GM23248 (cell line): ENCODE results near the gene GAS2. TPM values are rescaled to one million over a fixed set of nuclear protein-coding genes. Genes with fewer than 3 reads are reported as not detected.

Experiments
- DNase-seq: peaks from one replicate; pipeline ENCODE4 v3.0.0-alpha.2; 2015
- H2AFZ ChIP-seq: fragments of 200-600 bp; sonication (generic); 2 replicates; pipeline ENCODE4 v1.6.1; 2016; ENCODE audit warnings: antibody characterized with exemption
- H3F3A ChIP-seq: fragments of 200-600 bp; sonication (generic); 2 replicates; pipeline ENCODE4 v1.6.1; 2016; ENCODE audit warnings: mild to moderate bottlenecking, antibody characterized with exemption, mixed run types; ENCODE audit not compliant: insufficient read depth
- H3K27ac ChIP-seq: fragments of 200-600 bp; sonication (generic); 2 replicates; pipeline ENCODE4 v1.5.1; 2016; ENCODE audit warnings: mild to moderate bottlenecking
- H3K27me3 ChIP-seq: fragments of 200-600 bp; sonication (generic); replicated peaks from 2 replicates; pipeline ENCODE4 v1.6.1; 2016; ENCODE audit warnings: mild to moderate bottlenecking; ENCODE audit not compliant: insufficient read depth
- H3K36me3 ChIP-seq: fragments of 200-600 bp; sonication (generic); 2 replicates; pipeline ENCODE4 v1.6.1; 2016; ENCODE audit warnings: low read depth, mild to moderate bottlenecking
- H3K4me1 ChIP-seq: fragments of 200-600 bp; sonication (generic); 2 replicates; pipeline ENCODE4 v1.6.1; 2016; ENCODE audit warnings: mild to moderate bottlenecking; ENCODE audit not compliant: insufficient read depth
- H3K4me2 ChIP-seq: fragments of 200-600 bp; sonication (generic); one replicate; pipeline ENCODE4 v1.6.1; 2016; ENCODE audit warnings: mild to moderate bottlenecking; ENCODE audit not compliant: unreplicated experiment
- H3K4me3 ChIP-seq: fragments of 200-600 bp; sonication (generic); 2 replicates; pipeline ENCODE4 v1.5.1; 2016; ENCODE audit warnings: mild to moderate bottlenecking
- H3K79me2 ChIP-seq: fragments of 200-600 bp; sonication (generic); 2 replicates; pipeline ENCODE4 v1.6.1; 2016; ENCODE audit warnings: mild to moderate bottlenecking; ENCODE audit not compliant: insufficient read depth
- H3K9ac ChIP-seq: fragments of 200-600 bp; sonication (generic); 2 replicates; pipeline ENCODE4 v1.6.1; 2016; ENCODE audit warnings: mild to moderate bottlenecking
- H3K9me2 ChIP-seq: fragments of 200-600 bp; sonication (generic); 2 replicates; pipeline ENCODE4 v1.6.1; 2016; ENCODE audit warnings: mixed run types, mild to moderate bottlenecking, moderate library complexity; ENCODE audit not compliant: insufficient read depth
- H3K9me3 ChIP-seq: fragments of 200-600 bp; sonication (generic); one replicate; pipeline ENCODE4 v1.6.1; 2017; ENCODE audit warnings: low read depth
- H4K20me1 ChIP-seq: fragments of 200-600 bp; sonication (generic); 2 replicates; pipeline ENCODE4 v1.6.0; 2016; ENCODE audit not compliant: insufficient read depth
- EZH2 ChIP-seq: fragments of 200-600 bp; sonication (generic); IDR thresholded peaks from 2 replicates; pipeline ENCODE4 v1.6.1; 2018; ENCODE audit warnings: antibody characterized with exemption, mild to moderate bottlenecking; ENCODE audit not compliant: insufficient read depth, poor library complexity, severe bottlenecking
- EZH2phosphoT487 ChIP-seq: fragments of 200-600 bp; sonication (generic); IDR thresholded peaks from 2 replicates; pipeline ENCODE4 v1.6.1; 2018; ENCODE audit warnings: antibody characterized with exemption, moderate library complexity, mild to moderate bottlenecking, low read depth; ENCODE audit not compliant: insufficient read depth
- WGBS, 2 experiments: methylation state at CpG; one replicate each; pipeline ENCODE4 v1.1.6; 2015 to 2017; ENCODE audit warnings: low lambda C conversion rate in 2 of 2, low coverage in 1 of 2; ENCODE audit errors: missing lambda C conversion rate in 2 of 2; 5-methylcytosine and 5-hydroxymethylcytosine counted together
- in situ Hi-C: fragments of 300-500 bp; cut with MboI; formaldehyde crosslinking; loops from 2 replicates; pipeline ENCODE4 v1.15.0; 2020
- polyA plus RNA-seq: library from polyadenylated mRNA; unstranded; fragments of >200 nt; fragmentation: Nextera tagmentation; extraction: Ambion mirVana; gene quantifications from 2 replicates; pipeline ENCODE4 v1.2.1, GENCODE V29; 2016
- total RNA-seq: library from RNA; depleted of rRNA; stranded (reverse); fragments of >200 nt; shearing (Covaris generic); gene quantifications from 2 replicates; pipeline ENCODE4 v1.2.3, GENCODE V29; 2014; rRNA removed

The GAS2 gene
- total RNA-seq (0.51 and 1.2 TPM in 2 replicates), polyA plus RNA-seq (0.27 and 0.63 TPM in 2 replicates)

- Histone ChIP-seq H3K9me2 (no peaks in the 10 kb centered on the region), H3K27ac (no peak within 1 kb of the TSS), H3F3A (no peaks in the 10 kb centered on the region), H3K9me3 (no peaks in the 10 kb centered on the region), H3K79me2 (no peaks in the 10 kb centered on the region), H3K4me1 (no peaks in the 10 kb centered on the region), H4K20me1 (no peaks in the 10 kb centered on the region), H3K9ac (no peak within 1 kb of the TSS), H3K27me3 (peaks cover 55% of the 10 kb centered on the region), H2AFZ (peak within 1 kb of the TSS; percentile 53), H3K4me3 (peak within 1 kb of the TSS; percentile 58), H3K36me3 (no peaks in the 10 kb centered on the region), H3K4me2 (peak within 1 kb of the TSS; percentile 29)
- DNase-seq, result no peak
- WGBS, 2 experiments, result 0 to 2% methylated on average over 8 of the region's 8 CpGs
- peak; percentile 41 for TF ChIP-seq EZH2
- no peak for TF ChIP-seq EZH2phosphoT487
- in situ Hi-C loops, result no loop called here
Measured at GRCh38 chr11:22666325-22666687, at the start of gene GAS2. GAS2 (plus strand) TSS chr11:22666611; CDS start chr11:22674870, 8,259 bp downstream.

- no peak overlapping the region for H2AFZ ChIP-seq
- H4K20me1 ChIP-seq, result no peaks in the 10 kb centered on the region
- no peaks in the 10 kb centered on the region for H3F3A ChIP-seq
- no peaks in the 10 kb centered on the region for H3K79me2 ChIP-seq
- TF ChIP-seq EZH2, result no peak
- no peak for TF ChIP-seq EZH2phosphoT487
- WGBS, 2 experiments, result 63 to 70% methylated on average over 5 of the region's 5 CpGs
- in situ Hi-C loops, result no loop called here
- H3K27me3 ChIP-seq, result no peaks in the 10 kb centered on the region; the same call in 1 of the 2 replicates
- no peak overlapping the region for H3K4me3 ChIP-seq
- H3K4me2 ChIP-seq, result no peak overlapping the region
- H3K9ac ChIP-seq, result no peak overlapping the region
- no peaks in the 10 kb centered on the region for H3K36me3 ChIP-seq
- DNase-seq, result no peak
- no peaks in the 10 kb centered on the region for H3K9me3 ChIP-seq
- H3K27ac ChIP-seq, result no peak overlapping the region
- H3K9me2 ChIP-seq, result no peaks in the 10 kb centered on the region
- H3K4me1 ChIP-seq, result no peaks in the 10 kb centered on the region
Measured at GRCh38 chr11:22617868-22618267, 48.5 kb upstream of the GAS2 start.

GRCh38 chr11:22624742-22625447 is 41.5 kb upstream of the GAS2 start:
- H3F3A ChIP-seq, result no peaks in the 10 kb centered on the region

GRCh38 chr11:22625448-22626287 is 40.7 kb upstream of the GAS2 start, which contains the start of gene FANCF:
FANCF (minus strand) TSS chr11:22625823; CDS start chr11:22625810, 13 bp downstream.
- no peaks in the 10 kb centered on the region for H3K9me2 ChIP-seq
- peaks cover 15% of the 10 kb centered on the region for H3K79me2 ChIP-seq
- peak within 1 kb of the TSS; percentile 75 for H3K27ac ChIP-seq
- H3K4me1 ChIP-seq, result peaks cover 6% of the 10 kb centered on the region
- DNase-seq, result peak; percentile 95
- H3K4me3 ChIP-seq, result peak within 1 kb of the TSS; percentile 92
- 1 to 2% methylated on average over 51 to 52 of the region's 55 CpGs for WGBS, 2 experiments
- in situ Hi-C loops, result no loop called here
- H3K27me3 ChIP-seq, result no peaks in the 10 kb centered on the region
- no peaks in the 10 kb centered on the region for H3K36me3 ChIP-seq
- peak within 1 kb of the TSS; percentile 90 for H3K4me2 ChIP-seq
- H3F3A ChIP-seq, result no peaks in the 10 kb centered on the region
- H2AFZ ChIP-seq, result peak within 1 kb of the TSS; percentile 97
- no peaks in the 10 kb centered on the region for H3K9me3 ChIP-seq
- H4K20me1 ChIP-seq, result no peaks in the 10 kb centered on the region
- peak within 1 kb of the TSS; percentile 84 for H3K9ac ChIP-seq
- no peak for TF ChIP-seq EZH2
- no peak for TF ChIP-seq EZH2phosphoT487

More at GRCh38 chr11:22624742-22625447, 41.5 kb upstream of the GAS2 start:
- Histone ChIP-seq H3K4me1 (peaks cover 6% of the 10 kb centered on the region), H3K79me2 (peaks cover 15% of the 10 kb centered on the region), H3K4me3 (peak overlapping the region; percentile 92), H3K27ac (peak overlapping the region; percentile 75), H3K9ac (peak overlapping the region; percentile 84), H3K36me3 (no peaks in the 10 kb centered on the region), H3K27me3 (no peaks in the 10 kb centered on the region), H3K9me2 (no peaks in the 10 kb centered on the region), H4K20me1 (no peaks in the 10 kb centered on the region), H2AFZ (peak overlapping the region; percentile 97), H3K9me3 (no peaks in the 10 kb centered on the region), H3K4me2 (peak overlapping the region; percentile 90)
- peak; percentile 77 for DNase-seq
- WGBS, 2 experiments, result 7% methylated on average over 28 to 31 of the region's 31 CpGs
- in situ Hi-C loops, result no loop called here
- TF ChIP-seq EZH2 (no peak), EZH2phosphoT487 (no peak)
